ENCODE data around the gene USH1C. TPM values are rescaled to one million over a fixed set of nuclear protein-coding genes. Genes with fewer than 3 reads are reported as not detected.

The USH1C gene
- total and polyA plus RNA-seq, 2 of the 4 experiments (the other 2 are of a cell fraction), result not detected

- Histone ChIP-seq H3K4me2 (ENCODE audit: low read depth, low read length) (no peak overlapping the region), H3K27me3 (ENCODE audit: control insufficient read depth, insufficient read depth, low read length) (peaks cover 3% of the 10 kb centered on the region), H4K20me1 (ENCODE audit: insufficient read depth, low read length) (no peaks in the 10 kb centered on the region), H2BK120ac (ENCODE audit: low read depth, low read length) (no peak overlapping the region), H3K23ac (ENCODE audit: low read depth, low read length) (no peak overlapping the region), H3K9me1 (ENCODE audit: insufficient read depth, low read length) (no peaks in the 10 kb centered on the region), H3K36me3 (ENCODE audit: control insufficient read depth, insufficient read depth, low read length) (no peaks in the 10 kb centered on the region), H3K9me3 (ENCODE audit: control insufficient read depth, insufficient read depth, low read length) (no peaks in the 10 kb centered on the region), H3K4me1 (ENCODE audit: control insufficient read depth, insufficient read depth, low read length) (no peaks in the 10 kb centered on the region), H4K91ac (ENCODE audit: insufficient read depth, low read depth, low read length) (no peak overlapping the region), H3K14ac (replicated peaks; ENCODE audit: low read depth, low read length) (no peak overlapping the region), H2BK5ac (ENCODE audit: low read depth, low read length, poor library complexity, severe bottlenecking) (no peak overlapping the region), H2AK5ac (ENCODE audit: low read depth, low read length) (no peak overlapping the region), H3K9ac (ENCODE audit: low read depth, low read length) (no peak overlapping the region), H2BK15ac (ENCODE audit: low read depth, low read length) (no peak overlapping the region), H3K4me3 (ENCODE audit: insufficient read depth, low read depth, low read length) (no peak overlapping the region), H3K27ac (ENCODE audit: insufficient read depth, low read length) (no peak overlapping the region), H4K8ac (ENCODE audit: low read depth in 2 of 2, low read length in 2 of 2) (no peak overlapping the region), H3K79me1 (ENCODE audit: low read depth in 1 of 2, low read length in 2 of 2) (no peaks in the 10 kb centered on the region), H2AK9ac (replicated peaks; ENCODE audit: low read depth, low read length, poor library complexity) (no peak overlapping the region), H4K5ac (ENCODE audit: low read depth, low read length) (no peak overlapping the region), H2BK20ac (ENCODE audit: low read depth, low read length) (no peak overlapping the region), H3K56ac (ENCODE audit: extremely low read depth, insufficient read depth, low read length) (no peak overlapping the region), H2AFZ (replicated peaks; ENCODE audit: low read length, poor library complexity) (no peak overlapping the region), H3K18ac (ENCODE audit: low read depth, low read length) (no peak overlapping the region), H3K4ac (ENCODE audit: low read depth, low read length) (no peak overlapping the region)
- ATAC-seq (ENCODE audit: low read depth) (no peak), DNase-seq (no peak)
- ChIA-PET CTCF (no interaction called here), POLR2A (ENCODE audit: unreplicated experiment) (no interaction called here)
- BruUV-seq (replicated peaks), result no TSS peak
- in situ Hi-C loops (cut with MboI; ENCODE audit: low sequenced_read_pairs), result no loop called here
- no peak for TF ChIP-seq SMC3 (IDR thresholded peaks at IDR 0.05; ENCODE audit: low read depth, low read length)
- WGBS, 2 experiments (ENCODE audit: extremely low coverage in 2 of 2, insufficient read length in 1 of 2), result 76% methylated on average over 2 of the region's 4 CpGs; no CpG with 5 or more reads in 1 of the 2 experiments
- dilution Hi-C loops (cut with HindIII; ENCODE audit: low sequenced_read_pairs, unreplicated experiment), result no loop called here
- intact Hi-C loops (cut with micrococcal nuclease), result no loop called here
Observed at GRCh38 chr11:17588721-17589120, 44.5 kb upstream of the USH1C start.

All from IMR-90 (cell line).